Heart left ventricle (tissue), 16 donors: Measurements from ENCODE around the gene PIK3C2B. TPM values are rescaled to one million over a fixed set of nuclear protein-coding genes. Genes with fewer than 3 reads are reported as not detected.

Experiments used
- ATAC-seq, 4 donors: fragments of 200-7000 bp; cut with Tn5 transposase; one replicate each; pipeline ENCODE4 v1.9.1; 2020 to 2022; ENCODE audit warnings: moderate library complexity in 4 of 4, mild to moderate bottlenecking in 3 of 4, moderate number of reproducible peaks in 1 of 4
- DNase-seq, 5 donors: peaks; one replicate each; pipeline ENCODE4 v3.0.0-alpha.2; 2020
- H3K27ac ChIP-seq, 12 donors: fragments of 200-600 bp; sonication (generic) in 4 of 12; one replicate each; pipeline versions ENCODE4 v1.5.0 to v1.8.0; 2016 to 2022; ENCODE audit warnings: mild to moderate bottlenecking in 2 of 12
- H3K27me3 ChIP-seq, 9 donors: fragments of 200-600 bp; sonication (generic) in 2 of 9; one replicate each; pipeline versions ENCODE4 v1.5.1 to v1.8.0; 2016 to 2022; ENCODE audit warnings: mild to moderate bottlenecking in 3 of 9
- H3K36me3 ChIP-seq, 9 donors: fragments of 200-600 bp; sonication (generic) in 2 of 9; one replicate each; pipeline versions ENCODE4 v1.5.0 to v1.8.0; 2018 to 2022; ENCODE audit warnings: mild to moderate bottlenecking in 2 of 9
- H3K4me1 ChIP-seq, 12 donors: fragments of 200-600 bp; sonication (generic) in 4 of 12; one replicate each; pipeline versions ENCODE4 v1.5.0 to v1.8.0; 2016 to 2022; ENCODE audit warnings: mild to moderate bottlenecking in 3 of 12
- H3K4me3 ChIP-seq, 12 donors: fragments of 200-600 bp; sonication (generic) in 4 of 12; one replicate each; pipeline versions ENCODE4 v1.5.0 to v1.8.0; 2017 to 2022; ENCODE audit warnings: mild to moderate bottlenecking in 9 of 12, moderate library complexity in 4 of 12
- H3K9me3 ChIP-seq, 12 donors: fragments of 200-600 bp; sonication (generic) in 4 of 12; one replicate each; pipeline versions ENCODE4 v1.5.0 to v1.8.0; 2016 to 2022; ENCODE audit warnings: mild to moderate bottlenecking in 1 of 12
- CTCF ChIP-seq, 12 donors: fragments of 200-600 bp; sonication (generic) in 4 of 12; IDR thresholded peaks; one replicate each; pipeline versions ENCODE4 v1.5.0 to v1.8.0; 2018 to 2022; ENCODE audit warnings: antibody characterized with exemption in 12 of 12, mild to moderate bottlenecking in 5 of 12
- POLR2A ChIP-seq, 2 donors: fragments of 450-650 bp; IDR thresholded peaks; one replicate each; pipeline ENCODE4 v1.6.1; 2017; ENCODE audit warnings: antibody characterized with exemption in 2 of 2, mild to moderate bottlenecking in 2 of 2, moderate library complexity in 2 of 2
- WGBS, 4 donors: extraction: QIAGEN DNeasy Blood & Tissue Kit in 2 of 4; methylation state at CpG; one replicate each; pipeline versions ENCODE4 v1.1.5 to v1.1.7; 2013 to 2018; 5-methylcytosine and 5-hydroxymethylcytosine counted together
- intact Hi-C, 10 donors: fragments of 100-400 bp; cut with DNase I; formaldehyde crosslinking; loops; one replicate each; pipeline versions ENCODE4 v1.11.1 to v1.14.2; 2022
- polyA plus RNA-seq, 2 donors: library from polyadenylated mRNA; stranded (reverse); fragments of 200-250 nt; gene quantifications; one replicate each; pipeline ENCODE4 v1.2.3, GENCODE V29; 2013
- total RNA-seq, 9 donors: library from RNA; depleted of rRNA in 2 of 9; stranded (reverse); fragments of >200 nt in 2 of 9; fragmentation: NEBNext Ultra II Directional in 3 of 9; extraction: Animal tissue kit (Norgen Biotek cat#: 25700) in 3 of 9; gene quantifications; one replicate each; pipeline versions ENCODE4 v1.1.0 to v1.2.4, GENCODE V29; 2016 to 2023
- donor health status: ischemic (EF 13 %, LVEDD 7.1; RV severe dilation, severe dysfunction).
- donor health status: healthy with polysubstance abuse.
- donor health status: DM: no; HTN: yes; CAD: no.
- donor health status: DM: no; HTN: no; CAD: no.
- donor health status: ischemic (EF 25% LVEDD 6.9; RV normal size, moderate dysfunction).
- donor health status: ischemic (EF 25% LVEDD 5.7; RV mildly dilated, moderate dysfunction).
- donor health status: healthy.
- donor health status: DM: yes; HTN: yes; CAD: no.
- donor health status: ischemic (EF 35%, LVEDD 5.7; RV mildly dilated, moderate dysfunction).
- donor health status: nonischemic (EF 11% LVEDD 7.7; RV severe dilation, severe dysfunction).
- donor health status: DM: yes; HTN: yes; CAD: no.
- donor health status: PGD.
- donor health status: ischemic (EF 29% LVEDD 5.4; RV normal size, mild dysfunction).
- donor health status: nonischemic (EF 23%, LVEDD 6.1; RV moderate dilation, normal function).

Gene PIK3C2B
- total and polyA plus RNA-seq, 11 donors = 9.2 to 42.5 (median 16.0) TPM

GRCh38 chr1:204478172-204478899 is 16.3 kb downstream of the PIK3C2B start:
- Histone ChIP-seq H3K4me1 (peaks cover 6 to 95% (median 82%) of the 10 kb centered on the region in 12 donors), H3K36me3 (no peaks in the 10 kb centered on the region), H3K27me3 (no peaks in the 10 kb centered on the region), H3K4me3 (no peak overlapping the region), H3K27ac (peak overlapping the region in 6 of 12 donors; percentile 10 to 67 (median 25)), H3K9me3 (no peaks in the 10 kb centered on the region)
- TF ChIP-seq CTCF (IDR thresholded peaks at IDR 0.05) = no peak
- 41 to 45% (median 44%) methylated on average over 7 of the region's 7 CpGs for WGBS, 4 donors
- intact Hi-C loops = loop anchor here in 1 of 10 donors (2.0 kb wide), 1 partner anchor 14 kb away; no protein-coding TSS in a partner anchor
- DNase-seq = no peak
- ATAC-seq = peak in 3 of 4 donors; percentile 27 to 60 (median 45)

- Histone ChIP-seq H3K4me3 (no peak overlapping the region), H3K27me3 (no peaks in the 10 kb centered on the region), H3K27ac (peak overlapping the region in 8 of 12 donors; percentile 10 to 46 (median 21)), H3K36me3 (no peaks in the 10 kb centered on the region), H3K9me3 (no peaks in the 10 kb centered on the region), H3K4me1 (peaks cover 6 to 92% (median 75%) of the 10 kb centered on the region in 12 donors)
- DNase-seq = no peak
- intact Hi-C loops = no loop called here
- peak in 3 of 4 donors; percentile 40 to 63 (median 60) for ATAC-seq
- WGBS, 4 donors = 48 to 65% (median 52%) methylated on average over 5 of the region's 5 CpGs
- TF ChIP-seq POLR2A (IDR thresholded peaks at IDR 0.05) = no peak
- no peak for TF ChIP-seq CTCF (IDR thresholded peaks at IDR 0.05)
Measured at GRCh38 chr1:204477036-204477740, 17.4 kb downstream of the PIK3C2B start.

GRCh38 chr1:204476563-204476962 is 18.0 kb downstream of the PIK3C2B start:
- peaks cover 3 to 86% (median 69%) of the 10 kb centered on the region in 12 donors for H3K4me1 ChIP-seq
- no peaks in the 10 kb centered on the region for H3K36me3 ChIP-seq
- H3K27me3 ChIP-seq = no peaks in the 10 kb centered on the region
- ATAC-seq (no peak), DNase-seq (no peak)
- no peak for TF ChIP-seq CTCF (IDR thresholded peaks at IDR 0.05)
- 73 to 84% (median 79%) methylated on average over 5 of the region's 5 CpGs for WGBS, 4 donors
- H3K27ac ChIP-seq = peak overlapping the region in 5 of 12 donors; percentile 29 to 58 (median 44)
- intact Hi-C loops = no loop called here
- no peak overlapping the region for H3K4me3 ChIP-seq
- no peaks in the 10 kb centered on the region for H3K9me3 ChIP-seq
